Posterior vena cava (tissue), 2 donors: ENCODE data around the gene HSF2. TPM values are rescaled to one million over a fixed set of nuclear protein-coding genes. Genes with fewer than 3 reads are reported as not detected.

ENCODE experiments used
- DNase-seq: peaks from one replicate; pipeline ENCODE4 v3.0.0-alpha.2; 2020; ENCODE audit warnings: low spot score
- intact Hi-C, 2 donors: fragments of 100-400 bp; cut with DNase I; formaldehyde crosslinking; loops; one replicate each; pipeline versions ENCODE4 v1.14.1 to v1.14.2; 2022 to 2023
- long read RNA-seq, 2 donors: library from polyadenylated mRNA; unstranded; transcript quantifications; one replicate each; pipeline ENCODE4 v2.0.0, GENCODE V29; 2020 to 2021
- total RNA-seq, 2 donors: library from RNA; stranded (reverse); fragmentation: NEBNext Ultra II Directional; extraction: Animal tissue kit (Norgen Biotek cat#: 25700); gene quantifications; one replicate each; pipeline ENCODE4 v1.2.1, GENCODE V29; 2021
- donor health status: DM: yes; HTN: yes; CAD: no.
- donor health status: DM: yes; HTN: yes; CAD: no.

The HSF2 gene
- 10 to 100 TPM in 1 of 2 donors, 1 to 10 TPM in 1; 7.8 to 12.7 TPM for total RNA-seq
- long read RNA-seq, donor 1, partial matches to known transcripts = 0 of 2 reads
- long read RNA-seq, donor 1, other reads (novel, unspliced or antisense) = 0 of 2 reads
- long read RNA-seq, donor 2, transcript HSF2-201 (13 exons, 2,549 nt) = major isoform, 16 of 32 reads
- long read RNA-seq, donor 2, transcript HSF2-202 (12 exons, 2,643 nt) = minor isoform, 13 of 32 reads
- long read RNA-seq, donor 2, partial matches to known transcripts = 3 of 32 reads
- long read RNA-seq, donor 2, other reads (novel, unspliced or antisense) = 0 of 32 reads

DNA sequence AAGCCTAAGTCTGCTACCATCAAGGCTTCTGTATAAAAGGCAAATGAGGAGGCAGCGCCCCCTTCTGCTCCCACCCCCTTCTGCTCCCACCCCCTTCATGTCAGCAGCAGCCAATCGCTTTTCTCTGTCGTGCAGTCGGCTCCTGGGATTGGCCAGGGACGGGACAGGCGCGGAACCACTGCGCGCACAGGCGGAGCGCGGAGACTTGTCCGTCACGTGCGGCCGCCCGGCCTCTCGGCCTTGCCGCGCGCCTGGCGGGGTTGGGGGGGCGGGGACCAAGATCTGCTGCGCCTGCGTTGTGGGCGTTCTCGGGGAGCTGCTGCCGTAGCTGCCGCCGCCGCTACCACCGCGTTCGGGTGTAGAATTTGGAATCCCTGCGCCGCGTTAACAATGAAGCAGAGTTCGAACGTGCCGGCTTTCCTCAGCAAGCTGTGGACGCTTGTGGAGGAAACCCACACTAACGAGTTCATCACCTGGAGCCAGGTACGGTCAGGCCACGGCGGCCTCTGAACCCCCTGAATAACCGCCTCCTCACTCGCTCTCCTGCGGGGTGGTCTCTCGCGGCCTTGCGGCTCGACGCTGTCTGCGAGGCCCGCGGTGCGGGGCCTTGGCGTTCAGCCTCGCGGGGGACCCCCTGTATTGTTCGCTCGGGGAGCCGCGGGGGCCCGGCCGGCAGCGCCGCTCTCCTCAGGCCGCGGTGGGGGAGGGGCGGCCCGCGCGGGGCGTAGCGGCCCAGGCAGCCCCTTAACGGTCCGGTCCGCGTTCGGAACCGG, at the start of gene HSF2:
HSF2 (plus strand) TSS at position 305 of the 773 bp plus-strand sequence; CDS start at position 391, 86 bp downstream.
- peak; percentile 99 for DNase-seq
- intact Hi-C loops = no loop called here

GRCh38 chr6:122352981-122353664, 46.3 kb upstream of the HSF2 start:
- no peak for DNase-seq
- intact Hi-C loops = no loop called here

DNA sequence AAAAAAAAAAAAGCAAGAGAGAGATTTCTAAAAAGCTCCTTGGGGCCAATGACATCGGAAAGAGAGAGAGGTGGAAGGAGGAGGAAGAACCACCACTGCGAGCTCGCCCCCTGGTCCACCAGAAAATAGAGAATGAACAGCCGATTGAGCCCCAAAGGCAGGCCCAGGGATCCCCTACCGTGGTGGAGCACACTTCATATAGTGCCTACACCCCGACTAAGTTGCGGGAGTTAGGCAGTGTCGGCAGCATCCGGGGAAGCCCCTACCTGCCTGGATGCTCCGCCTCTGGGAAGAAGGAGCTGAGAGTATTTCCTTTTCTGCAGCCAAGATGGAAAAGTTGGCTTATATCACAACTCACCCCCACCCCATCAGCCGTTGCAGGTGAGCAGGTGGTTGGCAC, 38.6 kb upstream of the HSF2 start:
- peak; percentile 69 for DNase-seq
- intact Hi-C loops = no loop called here

DNA sequence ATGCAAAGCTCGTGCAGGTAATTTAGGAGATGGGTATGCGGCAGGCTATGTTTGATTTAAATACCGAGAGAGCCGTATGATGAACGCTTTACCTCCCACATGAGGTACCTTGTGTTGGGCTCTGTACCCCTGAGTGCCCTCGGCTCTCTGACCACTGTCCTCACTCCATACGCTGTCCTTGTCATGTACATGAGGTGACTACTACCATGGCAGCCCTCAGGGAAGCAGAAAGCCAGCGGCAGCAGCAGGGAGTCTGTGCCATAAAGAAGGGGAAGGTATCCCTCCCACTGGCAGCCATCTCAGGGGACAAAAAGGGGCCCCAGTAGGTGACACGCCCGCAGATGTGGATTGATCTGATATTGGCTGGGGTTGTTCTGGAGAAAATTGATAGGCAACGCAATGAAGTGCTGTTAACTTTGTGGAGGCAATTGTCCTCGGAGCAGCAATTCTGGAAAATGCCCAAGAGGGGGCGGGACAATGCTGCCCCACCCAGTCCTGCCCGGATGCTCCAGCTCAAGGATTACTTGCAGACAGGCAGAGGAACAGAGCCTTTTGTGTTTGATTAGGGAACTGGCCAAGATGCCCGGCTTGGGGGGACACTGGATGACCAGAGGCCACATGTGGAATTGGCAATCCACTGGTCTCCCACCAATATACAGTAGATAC, 38.0 kb upstream of the HSF2 start:
- intact Hi-C loops = no loop called here
- DNase-seq = peak; percentile 57

GRCh38 chr6:122363769-122364483, 35.5 kb upstream of the HSF2 start:
- intact Hi-C loops = no loop called here

DNA sequence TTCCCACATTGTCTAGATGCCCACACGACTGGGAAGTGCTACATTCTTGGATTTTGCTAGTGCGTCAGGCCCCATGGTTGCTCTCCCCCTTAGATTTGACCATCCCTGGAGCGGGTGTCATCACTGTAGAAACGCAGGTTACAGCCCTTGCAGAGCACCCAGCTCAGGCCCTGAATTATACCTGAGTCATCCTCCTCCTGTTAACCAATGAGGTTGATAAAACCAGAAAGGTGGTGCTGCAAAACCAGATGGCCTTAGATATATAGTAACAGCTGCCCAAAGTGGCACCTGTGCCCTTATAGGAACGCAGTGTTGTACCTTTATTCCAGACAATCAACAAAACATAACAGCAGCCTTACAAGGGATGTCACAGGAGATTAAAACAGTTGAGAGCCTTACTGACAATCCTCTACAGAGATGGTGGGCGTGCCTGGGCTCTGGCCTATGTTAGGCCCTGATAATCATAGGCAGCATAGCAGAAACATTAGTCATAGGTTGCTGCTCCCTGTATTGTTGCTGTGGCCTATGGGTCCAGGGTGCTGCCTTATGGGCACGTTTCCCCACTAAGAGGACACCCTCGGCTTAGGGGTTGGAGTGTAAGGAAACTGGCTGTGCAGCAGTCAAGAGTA, 33.6 kb upstream of the HSF2 start:
- intact Hi-C loops = no loop called here
- DNase-seq = no peak

More at GRCh38 chr6:122363769-122364483, 35.5 kb upstream of the HSF2 start:
- DNase-seq = no peak

GRCh38 chr6:122367171-122367570, 32.3 kb upstream of the HSF2 start:
- intact Hi-C loops = no loop called here

DNA sequence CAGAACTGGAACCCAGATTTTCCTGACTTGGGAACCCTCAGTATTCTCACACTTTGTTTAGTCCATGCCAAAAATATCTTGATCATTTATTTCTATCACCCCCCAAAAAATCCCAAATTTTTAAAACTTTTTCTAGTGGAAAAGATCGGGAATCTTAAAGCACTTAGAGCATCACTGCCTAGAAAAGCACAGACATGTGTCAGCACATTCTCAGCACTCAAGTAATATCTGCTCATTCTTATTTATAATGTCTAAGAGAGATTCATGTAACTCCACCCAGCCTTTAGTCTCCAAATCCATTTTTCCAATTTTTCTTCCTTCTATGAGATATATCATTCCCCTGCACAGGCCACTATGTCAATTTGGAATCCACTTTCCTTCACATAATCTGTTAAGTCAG, 29.9 kb upstream of the HSF2 start:
- intact Hi-C loops = no loop called here
- DNase-seq = no peak

More at GRCh38 chr6:122367171-122367570, 32.3 kb upstream of the HSF2 start:
- DNase-seq = no peak

DNA sequence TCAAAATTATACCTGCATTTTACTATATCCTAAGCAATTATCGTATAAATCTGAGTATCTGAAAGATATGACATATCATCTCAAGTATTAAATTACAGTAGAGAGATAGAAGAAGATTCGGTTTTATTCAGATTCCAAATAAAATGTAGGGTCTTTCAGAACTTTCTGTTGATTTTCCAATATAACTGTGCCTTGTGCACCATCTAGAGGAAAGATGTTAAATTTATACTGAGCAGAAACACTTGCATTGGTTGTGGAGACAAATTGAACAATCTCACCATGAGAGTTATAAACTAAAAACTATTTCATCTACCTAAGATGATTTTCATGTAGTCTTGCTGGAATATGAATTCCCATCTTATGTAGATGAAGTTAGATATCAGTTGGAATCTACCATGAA, 26.8 kb upstream of the HSF2 start:
- DNase-seq = no peak
- intact Hi-C loops = no loop called here

- intact Hi-C loops = no loop called here
- no peak for DNase-seq
Observed at GRCh38 chr6:122374307-122374706, 25.1 kb upstream of the HSF2 start.

- intact Hi-C loops = no loop called here
- DNase-seq = no peak
Observed at GRCh38 chr6:122376246-122376645, 23.2 kb upstream of the HSF2 start.

- no peak for DNase-seq
Observed at GRCh38 chr6:122381494-122382265, 17.8 kb upstream of the HSF2 start.

DNA sequence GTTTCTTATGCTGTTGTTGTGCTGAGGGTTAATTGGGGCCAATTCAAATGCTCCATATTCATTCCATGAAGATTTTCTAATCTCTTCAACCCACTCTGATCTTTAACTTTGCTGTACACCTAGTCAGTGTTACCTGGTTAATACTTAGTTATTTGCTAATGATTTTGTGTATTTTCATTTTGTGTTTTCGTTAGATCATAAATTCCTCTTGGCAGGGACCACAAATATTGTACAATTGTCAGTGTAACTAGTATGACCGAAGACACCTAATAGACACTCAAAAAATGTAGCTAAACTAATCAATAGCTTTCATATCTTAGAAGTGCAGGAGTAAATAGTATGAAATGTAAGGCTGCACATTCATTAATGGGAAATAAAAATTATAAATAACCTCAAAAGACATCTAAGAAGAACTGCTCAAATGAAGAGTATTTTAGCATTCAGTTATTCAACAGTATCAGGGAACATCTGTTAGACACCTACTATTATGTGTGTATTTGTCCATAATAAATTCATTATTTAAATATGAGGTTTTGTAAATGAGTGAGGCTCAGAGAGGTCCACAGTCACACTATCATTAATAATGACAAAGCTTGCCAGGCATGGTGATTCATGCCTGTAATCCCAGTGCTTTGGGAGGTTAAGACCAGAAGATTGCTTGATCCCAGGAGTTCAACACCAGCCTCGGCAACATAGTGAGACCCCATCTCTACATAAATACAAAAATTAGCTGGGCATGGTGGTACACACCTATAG, 13.4 kb upstream of the HSF2 start:
- DNase-seq = no peak
- intact Hi-C loops = no loop called here

More at GRCh38 chr6:122381494-122382265, 17.8 kb upstream of the HSF2 start:
- intact Hi-C loops = no loop called here

- no peak for DNase-seq
- intact Hi-C loops = no loop called here
Observed at GRCh38 chr6:122388945-122389344, 10.5 kb upstream of the HSF2 start.

DNA sequence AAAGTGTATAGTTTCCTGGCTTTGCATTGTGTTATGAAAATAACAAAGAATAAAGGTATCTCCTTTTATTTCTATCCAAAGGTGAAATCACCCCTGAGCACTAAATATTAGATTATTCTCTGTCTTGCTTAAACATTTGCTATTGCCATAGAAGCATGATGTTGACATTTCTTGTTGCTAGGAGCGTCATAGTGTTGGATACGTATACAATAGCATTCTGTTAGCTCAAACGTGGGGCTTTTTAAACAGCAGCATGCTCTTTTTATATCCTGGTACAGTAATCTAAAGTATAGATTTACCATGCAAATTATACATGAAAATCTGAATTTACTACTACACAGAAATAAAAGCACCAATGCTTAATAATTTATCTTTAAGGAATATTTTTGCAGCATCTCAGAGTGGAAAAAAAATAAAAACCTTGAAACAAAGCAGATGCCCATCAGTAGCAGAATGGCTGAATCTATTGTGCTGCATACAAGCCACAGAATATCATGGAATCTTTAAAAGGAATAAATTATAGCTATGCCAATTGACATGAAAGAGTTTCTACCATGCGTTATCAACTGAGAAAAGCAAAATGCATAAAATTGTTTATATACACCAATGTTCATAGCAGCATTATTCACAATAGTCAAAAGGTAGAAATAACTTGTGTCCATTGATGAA, 9.6 kb upstream of the HSF2 start:
- intact Hi-C loops = no loop called here

DNA sequence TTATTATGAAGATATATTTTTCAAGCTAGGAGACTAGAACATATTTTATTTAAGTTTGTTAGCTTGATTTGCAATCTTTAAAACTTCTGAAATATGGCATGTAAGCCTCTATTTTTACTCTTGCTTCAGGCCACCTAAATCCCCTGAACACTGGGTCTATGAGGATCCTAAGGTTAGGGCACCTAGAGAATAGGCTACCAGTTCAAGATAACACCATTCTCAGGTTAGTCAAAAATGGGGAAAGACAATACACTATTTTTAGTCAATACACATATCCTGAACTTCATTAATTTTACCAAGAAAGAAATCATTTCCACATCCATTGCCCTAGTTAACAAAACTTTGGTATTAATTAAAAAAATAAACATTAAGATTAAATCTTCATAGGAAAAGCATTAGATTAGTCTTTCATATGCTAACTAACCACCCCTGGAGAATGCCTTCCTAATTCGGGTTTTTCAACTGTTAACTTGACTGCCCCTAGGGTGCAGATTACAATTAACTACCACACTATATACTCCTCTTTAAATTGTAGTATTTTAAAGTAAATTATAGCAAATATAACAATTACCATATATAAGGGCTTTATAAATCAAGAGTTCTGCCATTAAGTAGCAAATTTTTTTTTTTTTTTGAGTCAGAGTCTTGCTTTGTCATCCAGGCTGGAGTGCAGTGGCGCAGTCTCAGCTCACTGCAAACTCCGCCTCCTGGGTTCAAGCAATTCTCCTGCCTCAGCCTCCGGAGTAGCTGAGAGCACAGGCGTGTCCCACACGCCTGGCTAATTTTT, 6.7 kb upstream of the HSF2 start:
- no peak for DNase-seq
- intact Hi-C loops = no loop called here

More for the DNA sequence above, 9.6 kb upstream of the HSF2 start:
- no peak for DNase-seq
